SHP77 treated with DMSO at 0.1 percent for 48 hours (cell line): ENCODE measurements around the gene NTN3.

Experiments used
- DNase-seq: peaks from one replicate; lab custom pipeline; 2025; lab: John Stamatoyannopoulos, UW

NTN3 gene

DNA sequence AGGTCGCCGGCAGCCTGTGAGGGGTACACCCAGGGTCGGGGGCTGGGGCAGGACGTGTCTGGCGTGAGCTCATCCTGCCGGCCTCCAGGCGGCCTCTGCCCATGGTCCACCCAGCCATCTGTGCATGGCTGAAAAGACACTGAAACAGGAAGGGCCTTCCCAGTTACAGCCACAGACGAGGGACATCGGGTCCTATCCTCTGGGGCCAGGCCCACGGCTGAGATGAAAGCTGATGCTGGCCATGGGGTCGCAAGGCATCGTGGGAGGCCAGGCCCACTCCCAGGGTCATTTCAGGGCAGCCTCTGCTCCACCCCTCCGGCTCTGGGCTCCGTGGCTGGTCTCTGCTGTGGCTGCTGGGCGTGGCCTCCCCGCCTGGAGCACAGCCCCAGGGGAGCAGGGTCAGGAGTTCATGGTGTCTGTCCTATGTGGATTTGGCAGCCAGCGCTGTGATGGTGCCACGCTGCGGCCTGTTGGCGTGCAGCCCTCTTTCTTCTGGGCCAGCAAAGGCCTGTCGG lies 26.1 kb downstream of the NTN3 start:
- no peak for DNase-seq

DNA sequence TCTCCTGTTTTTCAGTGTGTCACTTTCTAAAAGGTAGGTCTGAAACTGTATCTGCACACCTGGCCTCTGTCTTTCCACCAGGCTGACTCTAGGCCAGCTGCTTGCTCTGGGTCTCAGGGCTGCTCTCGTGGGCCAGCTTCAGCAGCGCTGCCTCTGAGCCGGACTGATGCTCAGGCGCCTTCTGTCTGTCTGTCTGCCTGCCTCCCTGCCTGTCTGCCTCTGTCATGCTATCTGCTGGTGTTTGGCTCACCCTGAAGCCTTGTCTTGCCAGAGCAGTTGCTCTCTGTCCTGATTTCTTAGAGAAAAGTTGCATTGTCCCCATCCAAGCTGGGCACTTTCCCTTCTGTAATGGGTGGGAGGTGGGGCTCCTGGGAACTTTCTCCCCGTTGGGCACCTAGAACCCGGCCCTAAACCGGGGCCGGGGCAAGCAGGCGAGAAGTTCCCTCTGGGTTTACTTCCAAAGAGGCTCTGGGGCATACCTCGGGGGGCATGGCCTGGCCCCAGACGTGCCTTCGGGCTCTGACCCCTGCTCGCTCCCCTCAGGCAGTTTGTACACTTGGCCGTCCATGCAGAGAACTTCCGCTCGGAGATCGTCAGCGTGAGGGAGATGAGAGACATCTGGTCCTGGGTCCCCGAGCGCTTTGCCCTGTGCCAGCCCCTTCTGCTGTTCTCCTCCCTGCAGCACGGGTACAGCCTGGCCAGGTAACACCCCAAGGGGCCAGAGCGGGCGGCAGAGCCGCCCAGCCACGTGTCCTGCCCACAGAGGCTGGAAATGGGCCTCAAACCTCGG lies 26.8 kb downstream of the NTN3 start:
- DNase-seq = no peak

DNA sequence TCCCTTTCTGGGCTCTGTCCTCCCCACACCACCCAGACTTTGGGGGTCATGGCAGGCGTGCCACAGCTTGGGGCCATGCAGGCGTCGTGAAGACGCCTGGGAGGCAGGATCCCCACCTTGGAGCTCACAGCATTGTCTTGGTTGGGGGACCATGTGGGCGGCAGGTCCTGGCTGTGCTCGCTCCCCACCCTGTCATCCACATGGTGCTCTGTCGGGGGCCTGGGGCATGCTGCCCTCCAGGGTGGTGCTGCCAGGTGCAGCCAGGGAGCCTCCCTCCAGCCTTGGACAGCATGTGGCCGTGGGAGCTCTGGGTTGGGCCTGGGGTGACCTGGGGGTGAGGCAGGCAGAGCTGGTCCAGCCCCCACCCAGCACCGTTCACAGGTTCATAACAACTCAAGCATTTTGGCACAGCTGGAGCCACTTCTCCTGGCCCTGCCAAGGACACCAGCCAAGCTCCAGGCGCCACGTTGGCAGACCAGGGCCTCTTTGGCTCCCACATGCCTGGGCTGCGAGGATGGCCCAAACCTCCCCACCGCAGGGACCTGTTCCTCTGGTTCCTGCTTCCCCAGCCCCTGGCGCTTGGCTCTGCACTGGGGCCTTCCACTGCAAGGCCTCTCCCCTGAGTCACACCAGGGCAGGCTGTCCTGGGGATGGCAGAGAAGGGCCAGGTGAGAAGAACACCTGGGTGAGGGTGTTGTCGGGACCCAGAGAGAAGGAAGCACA lies 27.6 kb downstream of the NTN3 start:
- DNase-seq = no peak

DNA sequence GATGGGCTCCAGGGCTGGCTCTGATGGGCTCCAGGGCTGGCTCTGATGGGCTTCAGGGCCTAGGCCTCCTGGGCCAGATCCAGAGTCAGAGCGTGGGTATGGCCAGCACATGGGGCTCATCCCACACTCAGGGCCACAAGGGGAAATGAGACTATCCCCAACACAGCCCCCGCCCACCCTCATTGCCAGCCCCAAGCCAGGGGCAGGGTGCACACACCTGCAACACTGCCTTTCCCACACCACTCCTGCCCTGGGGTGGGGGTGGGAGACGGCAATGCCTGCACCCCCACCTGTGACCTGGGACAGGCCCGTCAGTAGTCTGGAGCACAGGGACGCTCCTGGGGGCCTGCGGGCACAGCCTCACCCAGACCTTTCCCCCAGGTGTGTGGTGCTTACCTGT lies 28.4 kb downstream of the NTN3 start:
- no peak for DNase-seq

DNA sequence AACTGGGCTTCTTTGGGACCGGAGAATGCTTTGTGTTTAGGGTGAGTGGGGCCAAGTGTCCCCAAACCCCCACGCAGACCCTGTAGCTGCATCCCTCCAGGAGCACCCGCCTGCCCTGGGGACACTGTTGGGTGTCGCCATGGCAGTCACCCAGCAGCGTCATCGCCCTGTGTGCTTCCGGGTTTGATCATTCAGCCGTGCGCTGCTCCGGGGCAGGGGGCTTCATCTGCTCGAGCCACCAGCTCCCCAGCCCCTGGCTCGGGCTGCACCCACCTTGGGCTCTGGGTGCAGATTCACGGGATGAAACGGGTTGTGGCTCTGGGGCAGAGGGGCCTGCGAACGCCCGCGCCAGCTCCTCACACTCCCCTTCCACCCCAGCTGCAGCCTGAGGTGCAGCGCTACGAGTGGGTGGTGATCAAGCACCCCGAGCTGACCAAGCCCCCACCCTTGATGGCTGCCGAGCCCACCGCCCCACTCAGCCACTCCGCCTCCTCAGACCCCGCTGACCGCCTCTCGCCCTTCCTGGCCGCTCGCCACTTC lies 28.9 kb downstream of the NTN3 start:
- DNase-seq = no peak

DNA sequence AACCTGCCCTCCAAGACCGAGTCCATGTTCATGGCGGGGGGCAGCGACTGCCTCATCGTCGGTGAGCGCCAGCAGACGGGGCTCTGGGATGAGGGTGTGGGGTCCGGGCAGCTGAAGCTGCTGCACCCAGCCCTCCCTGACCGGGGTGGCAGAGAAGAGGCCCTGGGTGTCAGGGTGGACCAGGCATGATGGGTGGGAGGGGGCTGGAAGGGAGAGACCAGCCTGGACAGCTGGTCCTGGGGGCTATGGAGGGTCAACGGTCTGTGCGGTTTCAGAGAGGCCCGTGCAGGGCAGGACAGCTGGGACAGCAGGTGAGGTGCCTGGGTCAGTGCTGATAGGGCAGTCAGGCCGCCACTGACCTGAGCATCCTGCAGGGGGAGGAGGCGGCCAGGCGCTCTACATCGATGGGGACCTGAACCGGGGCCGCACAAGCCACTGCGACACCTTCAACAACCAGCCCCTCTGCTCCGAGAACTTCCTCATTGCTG lies 29.4 kb downstream of the NTN3 start:
- DNase-seq = no peak

DNA sequence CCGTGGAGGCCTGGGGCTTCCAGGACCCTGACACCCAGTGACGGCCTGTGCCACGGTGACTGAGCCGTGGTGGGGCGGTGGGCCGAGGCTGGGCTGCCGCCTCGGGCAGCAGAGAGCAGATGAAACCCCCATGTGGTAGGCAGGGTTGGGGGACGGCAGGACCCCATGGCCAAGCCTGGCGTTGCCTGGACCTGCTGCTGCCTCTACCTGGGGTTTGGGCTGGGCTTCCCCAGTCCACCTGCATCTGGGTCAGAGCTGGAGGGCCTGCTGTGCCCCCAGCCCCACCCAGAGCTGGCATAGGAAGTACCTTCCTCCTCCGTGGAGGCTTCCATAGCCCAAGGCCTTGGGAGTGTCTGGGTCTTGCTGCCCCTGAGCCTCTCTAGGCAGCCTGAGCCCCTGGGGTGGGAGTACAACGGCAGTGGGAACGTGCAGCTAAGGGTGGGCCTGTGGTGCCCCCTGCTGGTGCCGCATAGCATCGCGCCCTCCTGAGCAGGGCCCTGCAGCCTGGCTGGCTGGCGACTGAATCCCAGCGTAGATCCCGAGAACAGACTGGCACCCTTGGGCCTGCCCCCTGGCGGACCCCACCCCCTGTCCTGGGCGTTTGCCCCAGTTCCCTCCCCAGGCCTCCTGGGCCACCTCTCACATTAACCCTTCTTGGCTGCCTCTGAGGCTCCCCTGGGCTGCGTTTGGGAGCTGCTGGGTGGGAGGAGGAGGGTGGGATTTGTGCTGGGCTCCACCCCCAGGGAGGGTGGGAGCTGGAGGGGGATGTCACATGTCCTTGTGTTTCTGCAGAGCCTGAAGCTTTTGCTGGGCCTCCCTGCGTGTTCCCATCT lies 30.0 kb downstream of the NTN3 start:
- peak; percentile 38 for DNase-seq

DNA sequence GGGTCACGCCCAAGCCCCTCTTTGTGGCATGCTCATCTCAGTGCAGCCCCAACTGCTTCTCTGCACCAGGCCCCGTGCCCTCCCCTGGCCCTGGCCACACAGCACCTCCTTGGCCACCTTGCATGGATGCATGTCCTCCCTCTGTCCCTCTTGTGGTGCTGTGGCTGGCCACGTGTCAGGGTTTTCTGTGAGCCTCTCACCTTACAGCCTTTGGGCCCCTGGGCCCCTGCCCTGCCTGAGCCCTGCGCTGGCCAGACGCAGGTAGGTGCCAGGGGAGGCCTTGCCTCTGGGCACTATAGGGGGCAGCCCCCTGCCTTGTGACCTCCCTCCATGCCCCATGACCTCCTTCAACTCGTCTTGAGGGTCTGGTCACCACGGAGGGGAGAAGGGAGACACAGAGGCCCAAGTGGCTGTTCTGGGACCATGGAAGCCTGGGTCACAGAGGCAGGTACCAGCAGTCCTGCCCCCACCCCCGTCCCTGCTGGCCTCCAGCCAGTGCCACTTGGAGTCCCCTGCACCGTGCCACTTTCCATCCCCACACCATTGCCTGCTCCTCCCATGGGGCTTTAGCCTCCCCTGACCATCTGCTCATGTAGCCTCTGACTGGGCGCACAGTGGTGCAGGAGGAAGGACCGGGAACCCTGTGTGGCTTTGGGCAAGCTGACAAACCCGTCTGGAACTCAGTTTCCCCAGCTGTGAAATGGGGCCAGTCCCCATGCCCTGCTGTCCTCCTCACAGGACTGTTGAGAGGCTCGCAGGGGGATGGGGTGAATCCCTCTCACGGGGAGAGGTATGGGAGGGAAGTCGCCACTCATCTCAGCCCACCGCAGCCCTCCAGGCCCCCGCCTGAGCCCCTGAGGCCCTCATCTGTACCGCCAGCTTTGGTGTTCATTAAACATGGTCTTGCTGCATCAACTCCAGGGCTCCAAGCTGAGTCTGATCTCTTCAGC lies 31.1 kb downstream of the NTN3 start:
- no peak for DNase-seq

DNA sequence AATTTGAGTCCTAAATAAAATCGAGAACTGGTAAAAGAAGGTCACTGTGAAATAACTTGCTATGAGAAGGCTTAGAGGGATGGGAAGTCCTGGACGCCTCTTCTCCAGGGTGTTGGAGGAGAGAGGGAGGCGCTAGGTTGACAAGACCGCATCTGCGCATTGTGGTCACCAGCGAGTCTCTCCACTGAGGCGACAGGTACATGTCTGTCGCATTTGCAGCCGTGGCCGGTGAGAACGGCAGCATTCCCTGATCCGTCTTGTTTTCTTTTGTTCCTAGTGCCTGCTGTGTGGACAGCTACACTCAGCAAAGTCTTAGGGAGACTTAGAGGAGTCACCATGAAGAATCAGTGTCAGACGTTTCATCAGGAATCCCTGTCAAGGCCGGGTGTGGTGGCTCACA lies 34.6 kb downstream of the NTN3 start:
- no peak for DNase-seq

DNA sequence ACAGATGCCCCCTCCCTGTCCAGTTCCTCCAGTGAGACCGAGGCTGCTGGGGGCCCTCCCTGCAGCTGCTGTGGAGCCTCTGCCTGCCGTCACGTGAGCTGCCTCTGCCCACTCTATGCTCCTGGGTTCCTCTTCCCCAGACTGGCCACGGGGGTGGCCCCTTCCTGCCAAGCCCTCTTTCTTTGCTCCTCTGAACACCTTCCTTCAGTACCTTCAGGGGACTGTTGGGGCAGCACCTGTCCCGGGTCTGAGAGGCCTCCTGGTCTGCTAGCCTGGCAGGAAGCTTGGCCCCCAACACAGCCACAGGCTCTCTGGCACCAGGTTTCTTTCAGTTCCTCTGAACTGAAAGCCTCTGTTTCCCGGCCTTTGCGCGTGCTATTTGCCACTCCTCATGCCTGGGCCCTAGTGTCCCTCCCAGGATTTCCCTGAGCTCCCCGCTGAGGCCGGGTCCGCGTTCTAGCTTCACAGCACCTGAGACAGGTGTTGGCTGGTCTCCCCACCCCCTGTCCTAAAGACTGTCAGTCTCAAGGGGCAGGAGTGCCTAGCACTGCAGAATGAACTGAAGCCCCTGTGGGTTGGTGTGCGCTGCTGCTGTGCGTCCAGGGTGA lies 36.1 kb downstream of the NTN3 start:
- DNase-seq = no peak

DNA sequence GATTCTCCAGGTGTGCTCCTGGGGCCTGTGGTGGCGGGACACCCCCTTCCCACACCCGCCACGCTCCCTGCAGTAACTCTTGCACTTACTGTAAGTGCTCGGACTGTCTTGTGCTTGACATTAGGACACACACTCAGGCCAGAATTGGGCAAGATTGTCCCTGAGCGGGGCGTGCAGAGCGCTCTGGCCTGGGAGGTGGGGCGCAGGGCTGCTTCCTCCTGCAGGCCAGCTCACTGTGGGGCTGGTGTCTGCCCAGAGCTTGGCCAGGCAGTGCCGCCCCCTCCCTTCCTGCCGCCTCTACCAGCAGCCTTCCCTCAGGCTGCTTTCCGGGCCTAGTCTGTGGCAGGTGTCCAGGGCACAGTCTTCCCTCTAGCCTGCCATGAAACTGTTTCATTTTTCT lies 36.6 kb downstream of the NTN3 start:
- DNase-seq = no peak

DNA sequence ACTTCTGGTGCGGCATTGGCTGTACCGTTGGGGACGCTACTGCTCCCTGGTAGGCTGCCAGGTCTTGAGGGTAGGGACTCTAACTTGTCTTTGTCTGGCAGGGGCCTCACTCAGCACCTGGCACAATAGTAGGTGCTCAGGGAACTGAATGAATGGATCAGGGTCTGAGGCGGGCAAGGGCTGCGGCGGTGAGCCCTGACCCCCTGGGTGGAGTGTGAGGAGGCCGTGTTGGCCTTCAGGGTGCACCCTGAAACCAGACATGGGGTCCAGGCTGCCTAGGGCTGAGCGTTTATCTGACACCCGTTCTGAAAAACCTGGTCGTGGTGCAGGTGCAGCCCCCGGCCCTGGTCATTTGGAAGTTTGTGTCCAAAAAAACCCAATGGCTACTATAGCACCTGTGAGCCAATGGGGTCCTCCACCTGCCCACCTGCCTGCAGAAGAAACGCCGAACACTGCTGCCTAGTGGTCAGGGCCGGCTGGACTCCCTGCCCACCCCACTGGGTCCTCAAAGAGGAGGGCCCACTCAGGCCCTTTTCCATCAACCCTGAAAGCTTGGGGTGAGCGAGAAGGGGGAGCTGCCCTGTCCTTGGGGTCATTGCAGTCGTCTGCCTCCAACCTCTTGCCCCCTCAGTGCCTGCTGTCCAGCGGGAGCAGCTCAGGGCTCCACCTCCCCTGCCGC lies 37.8 kb downstream of the NTN3 start:
- DNase-seq = no peak

DNA sequence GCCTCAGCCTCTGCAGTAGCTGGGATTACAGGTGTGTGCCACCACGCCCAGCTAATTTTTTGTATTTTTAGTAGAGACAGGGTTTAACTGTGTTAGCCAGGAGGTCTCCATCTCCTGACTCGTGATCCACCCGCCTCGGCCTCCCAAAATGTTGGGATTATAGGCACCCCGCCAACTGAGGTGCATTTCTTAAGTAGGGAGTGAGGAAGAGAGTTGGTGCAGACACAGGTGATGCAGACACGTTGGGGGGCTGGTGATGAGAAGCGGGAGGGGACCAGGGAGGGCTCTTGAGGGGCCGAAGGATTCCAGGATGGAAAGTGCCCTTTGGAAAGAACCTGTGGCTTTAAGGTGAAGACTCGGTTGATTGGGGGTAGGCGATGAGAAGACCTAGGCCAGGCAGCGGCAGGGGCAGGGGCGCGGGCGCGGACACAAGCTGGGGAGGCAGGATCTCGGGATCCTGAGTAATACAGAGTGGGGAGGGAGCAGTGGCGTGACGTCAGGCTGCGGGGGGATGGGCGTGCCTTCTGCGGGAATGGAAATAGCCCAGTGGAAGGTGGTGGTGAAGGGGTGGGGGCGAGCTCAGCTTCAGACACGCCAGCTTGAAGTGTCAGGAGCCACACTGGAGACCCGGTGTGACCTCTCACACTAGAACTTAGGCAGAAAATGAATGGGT lies 40.2 kb downstream of the NTN3 start:
- DNase-seq = no peak

DNA sequence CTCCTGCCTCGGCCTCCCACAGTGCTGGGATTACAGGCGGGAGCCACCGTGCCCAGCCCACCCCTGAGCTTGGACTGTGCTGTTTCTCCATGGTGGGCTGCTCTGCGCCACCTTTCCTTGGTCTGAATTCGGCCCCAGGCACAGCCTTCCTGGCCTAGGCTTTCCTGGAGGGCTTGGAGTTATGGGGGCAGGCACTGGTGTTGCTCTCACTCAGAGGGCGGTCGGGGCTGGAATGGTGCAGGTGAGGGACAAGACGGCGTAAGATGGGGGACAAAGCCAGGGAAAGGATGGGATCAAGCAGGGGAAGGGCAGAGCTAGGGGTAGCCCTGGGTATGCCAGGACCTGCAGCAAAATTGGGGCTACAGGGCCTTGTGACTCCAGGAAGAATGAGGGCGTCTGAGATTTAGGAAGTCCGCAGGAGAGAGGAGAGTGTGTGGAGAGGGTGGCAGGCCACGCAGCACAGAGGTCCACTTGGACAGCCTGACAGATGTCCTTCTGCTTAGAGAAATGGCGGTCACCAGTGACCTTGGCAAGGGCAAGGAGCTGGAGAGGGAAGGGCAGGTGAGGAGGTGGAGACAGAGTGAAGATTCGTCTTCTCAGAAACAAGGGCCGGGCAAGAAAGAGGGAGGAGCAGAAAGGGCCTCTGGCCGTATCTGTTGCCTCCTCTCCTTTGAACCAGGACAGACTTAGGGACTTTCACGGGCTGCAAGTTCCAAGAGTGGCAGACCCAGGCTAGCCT lies 41.1 kb downstream of the NTN3 start:
- DNase-seq = no peak

DNA sequence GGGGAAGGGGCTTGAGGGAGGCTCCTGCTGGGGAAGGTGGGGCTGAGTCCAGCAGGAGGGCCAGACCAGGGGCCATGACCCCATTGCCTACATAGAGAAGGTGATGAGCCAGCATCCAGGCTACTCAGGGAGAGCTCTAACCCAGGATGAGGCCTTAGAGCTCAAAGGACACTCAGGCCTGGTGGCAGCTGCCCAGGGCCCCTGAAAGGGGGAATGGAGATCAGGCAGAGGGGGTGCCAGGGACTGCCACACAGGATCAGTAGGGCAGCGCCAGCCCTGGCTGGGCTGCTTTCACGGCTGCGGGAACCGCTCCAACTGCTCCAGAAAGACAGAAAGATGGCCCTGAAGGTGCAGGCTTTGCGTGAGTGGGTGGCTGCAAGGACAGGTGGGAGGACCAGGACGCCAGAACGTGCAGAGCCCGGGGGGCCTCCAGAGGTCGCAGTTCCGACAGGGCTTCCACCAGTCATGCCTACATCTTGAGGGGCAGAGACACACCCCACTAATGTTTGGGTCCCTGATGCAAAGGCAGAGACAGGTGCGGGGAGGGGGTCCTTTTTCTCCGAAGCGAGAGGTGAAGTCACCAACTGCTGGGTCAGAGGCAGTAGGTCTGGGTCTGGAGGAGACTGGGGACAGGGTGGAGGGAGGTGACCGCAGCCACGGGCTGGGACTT lies 41.8 kb downstream of the NTN3 start:
- DNase-seq = peak; percentile 40

DNA sequence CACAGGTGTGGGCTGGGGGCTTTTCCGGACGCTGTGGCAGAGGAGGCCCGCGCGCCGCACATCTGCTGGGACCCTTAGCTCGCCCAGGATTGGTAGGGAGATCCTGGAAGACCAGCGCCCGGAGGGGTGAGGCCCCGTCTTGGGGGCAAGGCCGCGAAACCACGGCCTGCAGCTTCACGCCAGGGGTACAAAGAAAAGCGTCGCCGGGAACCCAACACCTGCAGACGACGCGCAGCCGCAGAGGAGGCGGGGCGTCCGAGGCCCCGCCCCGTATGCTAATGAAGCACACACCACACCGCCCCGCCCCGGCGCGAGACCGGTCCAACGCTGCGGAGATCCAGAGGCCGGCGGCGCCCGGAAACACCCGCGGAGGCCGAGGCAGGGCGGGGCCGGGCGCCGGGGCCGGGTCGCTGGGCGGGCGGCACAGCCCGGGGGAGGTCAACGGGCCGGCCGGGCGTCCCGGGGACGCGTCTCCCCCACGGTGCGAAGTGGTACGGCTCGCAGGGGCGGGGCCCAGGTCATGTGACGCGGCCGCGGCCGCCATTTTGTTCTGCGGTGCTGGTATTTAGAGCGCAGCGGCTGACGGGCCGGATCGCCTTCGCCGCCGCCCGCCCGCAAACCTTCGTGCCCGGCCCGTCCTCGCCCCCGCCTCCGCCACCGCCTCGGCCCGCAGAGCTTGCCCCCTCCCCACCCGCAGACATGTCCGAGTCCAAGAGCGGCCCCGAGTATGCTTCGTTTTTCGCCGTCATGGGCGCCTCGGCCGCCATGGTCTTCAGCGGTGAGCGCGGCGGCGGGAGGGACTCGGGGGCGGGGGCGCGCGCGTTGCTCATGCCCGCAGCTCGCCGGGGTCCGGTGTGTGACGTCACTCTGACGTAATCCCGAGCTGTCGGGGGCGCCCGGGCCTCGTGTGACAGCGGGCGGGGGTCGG lies 42.6 kb downstream of the NTN3 start, which contains the start of gene ATP6V0C:
ATP6V0C (plus strand) TSS at position 548 of the 928 bp plus-strand sequence; CDS start at position 700, 152 bp downstream.
- DNase-seq = peak; percentile 68
